Spleen (tissue), 7 donors: ENCODE measurements around the gene F13A1.

ENCODE experiments used
- CTCF ChIP-seq, 11 experiments: fragments of 200-600 bp in 7 of 11; fragments of 450-650 bp in 4 of 11; sonication (generic) in 4 of 11; IDR thresholded peaks in 8 of 11; conservative IDR thresholded peaks in 3 of 11; 1 replicate in 7 of 11; 2 replicates in 4 of 11; pipeline versions ENCODE4 v1.4.0 to v1.8.0; 2016 to 2021; ENCODE audit warnings: antibody characterized with exemption in 11 of 11, inconsistent platforms in 4 of 11, mild to moderate bottlenecking in 1 of 11
- POLR2A ChIP-seq, 3 donors: fragments of 450-650 bp; IDR thresholded peaks; one replicate each; pipeline ENCODE4 v1.5.1; 2017; ENCODE audit warnings: antibody characterized with exemption in 3 of 3, mild to moderate bottlenecking in 1 of 3
- donor health status: DM: no; HTN: no; CAD: no; lungs with moderate emphysema.
- donor health status: DM: no; HTN: no; CAD: no.
- donor health status: DM: no; HTN: no; CAD: no.

GRCh38 chr6:6234963-6235362 is 85.5 kb downstream of the F13A1 start:
- TF ChIP-seq CTCF (IDR thresholded peaks at IDR 0.05 in 8 of 11, conservative IDR thresholded peaks at IDR 0.05 in 3 of 11) (no peak), POLR2A (IDR thresholded peaks at IDR 0.05) (no peak)
